ENCODE results near the gene SRF.

Gene SRF

GRCh38 chr6:43187821-43188220, 16.8 kb downstream of the SRF start:
- Histone ChIP-seq H3K4me1 (ENCODE audit: control insufficient read depth, insufficient read depth, low read length) (peaks cover 5% of the 10 kb centered on the region), H3K27me3 (ENCODE audit: control insufficient read depth, insufficient read depth, low read length) (no peaks in the 10 kb centered on the region), H3K4me2 (ENCODE audit: low read length) (no peak overlapping the region), H3K9ac (ENCODE audit: low read depth, low read length) (no peak overlapping the region), H3K4me3 (ENCODE audit: low read length) (no peak overlapping the region), H3K9me3 (replicated peaks; ENCODE audit: low read length) (no peaks in the 10 kb centered on the region), H3K36me3 (ENCODE audit: insufficient read depth, low read length) (peaks cover 44% of the 10 kb centered on the region)

GRCh38 chr6:43188426-43188825, 17.4 kb downstream of the SRF start:
- H3K36me3 ChIP-seq (ENCODE audit: insufficient read depth, low read length): peaks cover 47% of the 10 kb centered on the region
- H3K27me3 ChIP-seq (ENCODE audit: control insufficient read depth, insufficient read depth, low read length): no peaks in the 10 kb centered on the region
- no peaks in the 10 kb centered on the region for H3K9me3 ChIP-seq (replicated peaks; ENCODE audit: low read length)
- H3K9ac ChIP-seq (ENCODE audit: low read depth, low read length): no peak overlapping the region
- H3K4me2 ChIP-seq (ENCODE audit: low read length): no peak overlapping the region
- no peaks in the 10 kb centered on the region for H3K4me1 ChIP-seq (ENCODE audit: control insufficient read depth, insufficient read depth, low read length)
- no peak overlapping the region for H3K4me3 ChIP-seq (ENCODE audit: low read length)

GRCh38 chr6:43189776-43190304, 18.8 kb downstream of the SRF start:
- no peak overlapping the region for H3K4me3 ChIP-seq (ENCODE audit: low read length)
- H3K36me3 ChIP-seq (ENCODE audit: insufficient read depth, low read length): peaks cover 39% of the 10 kb centered on the region
- no peak overlapping the region for H3K4me2 ChIP-seq (ENCODE audit: low read length)
- no peaks in the 10 kb centered on the region for H3K9me3 ChIP-seq (replicated peaks; ENCODE audit: low read length)
- H3K27me3 ChIP-seq (ENCODE audit: control insufficient read depth, insufficient read depth, low read length): no peaks in the 10 kb centered on the region
- H3K9ac ChIP-seq (ENCODE audit: low read depth, low read length): no peak overlapping the region
- H3K4me1 ChIP-seq (ENCODE audit: control insufficient read depth, insufficient read depth, low read length): no peaks in the 10 kb centered on the region

- no peak overlapping the region for H3K4me2 ChIP-seq (ENCODE audit: low read length)
- no peak overlapping the region for H3K9ac ChIP-seq (ENCODE audit: low read depth, low read length)
- H3K36me3 ChIP-seq (ENCODE audit: insufficient read depth, low read length): peaks cover 26% of the 10 kb centered on the region
- no peak overlapping the region for H3K4me3 ChIP-seq (ENCODE audit: low read length)
- H3K27me3 ChIP-seq (ENCODE audit: control insufficient read depth, insufficient read depth, low read length): no peaks in the 10 kb centered on the region
- no peaks in the 10 kb centered on the region for H3K9me3 ChIP-seq (replicated peaks; ENCODE audit: low read length)
- H3K4me1 ChIP-seq (ENCODE audit: control insufficient read depth, insufficient read depth, low read length): no peaks in the 10 kb centered on the region
These were observed 21.8 kb downstream of the SRF start for GRCh38 chr6:43192911-43193310.

- no peak overlapping the region for H3K4me3 ChIP-seq (ENCODE audit: low read length)
- H3K36me3 ChIP-seq (ENCODE audit: insufficient read depth, low read length): peaks cover 25% of the 10 kb centered on the region
- no peak overlapping the region for H3K4me2 ChIP-seq (ENCODE audit: low read length)
- no peaks in the 10 kb centered on the region for H3K9me3 ChIP-seq (replicated peaks; ENCODE audit: low read length)
- no peaks in the 10 kb centered on the region for H3K27me3 ChIP-seq (ENCODE audit: control insufficient read depth, insufficient read depth, low read length)
- no peaks in the 10 kb centered on the region for H3K4me1 ChIP-seq (ENCODE audit: control insufficient read depth, insufficient read depth, low read length)
- H3K9ac ChIP-seq (ENCODE audit: low read depth, low read length): no peak overlapping the region
These were observed 22.9 kb downstream of the SRF start for GRCh38 chr6:43193929-43194328.

GRCh38 chr6:43196337-43196736, 25.3 kb downstream of the SRF start:
- H3K4me3 ChIP-seq (ENCODE audit: low read length): no peak overlapping the region
- no peak overlapping the region for H3K9ac ChIP-seq (ENCODE audit: low read depth, low read length)
- peaks cover 33% of the 10 kb centered on the region for H3K36me3 ChIP-seq (ENCODE audit: insufficient read depth, low read length)
- H3K4me1 ChIP-seq (ENCODE audit: control insufficient read depth, insufficient read depth, low read length): no peaks in the 10 kb centered on the region
- no peaks in the 10 kb centered on the region for H3K9me3 ChIP-seq (replicated peaks; ENCODE audit: low read length)
- H3K4me2 ChIP-seq (ENCODE audit: low read length): no peak overlapping the region
- no peaks in the 10 kb centered on the region for H3K27me3 ChIP-seq (ENCODE audit: control insufficient read depth, insufficient read depth, low read length)

- Histone ChIP-seq H3K4me3 (ENCODE audit: low read length) (no peak overlapping the region), H3K27me3 (ENCODE audit: control insufficient read depth, insufficient read depth, low read length) (no peaks in the 10 kb centered on the region), H3K9ac (ENCODE audit: low read depth, low read length) (no peak overlapping the region), H3K4me1 (ENCODE audit: control insufficient read depth, insufficient read depth, low read length) (no peaks in the 10 kb centered on the region), H3K9me3 (replicated peaks; ENCODE audit: low read length) (no peaks in the 10 kb centered on the region), H3K4me2 (ENCODE audit: low read length) (no peak overlapping the region), H3K36me3 (ENCODE audit: insufficient read depth, low read length) (peaks cover 40% of the 10 kb centered on the region)
These were observed 28.8 kb downstream of the SRF start for GRCh38 chr6:43199912-43200311.

- Histone ChIP-seq H3K36me3 (ENCODE audit: insufficient read depth, low read length) (peaks cover 43% of the 10 kb centered on the region), H3K4me2 (ENCODE audit: low read length) (no peak overlapping the region), H3K9ac (ENCODE audit: low read depth, low read length) (no peak overlapping the region), H3K4me3 (ENCODE audit: low read length) (no peak overlapping the region), H3K27me3 (ENCODE audit: control insufficient read depth, insufficient read depth, low read length) (no peaks in the 10 kb centered on the region), H3K9me3 (replicated peaks; ENCODE audit: low read length) (no peaks in the 10 kb centered on the region), H3K4me1 (ENCODE audit: control insufficient read depth, insufficient read depth, low read length) (no peaks in the 10 kb centered on the region)
These were observed 29.5 kb downstream of the SRF start for GRCh38 chr6:43200541-43200940.

- Histone ChIP-seq H3K9ac (ENCODE audit: low read depth, low read length) (no peak overlapping the region), H3K27me3 (ENCODE audit: control insufficient read depth, insufficient read depth, low read length) (no peaks in the 10 kb centered on the region), H3K9me3 (replicated peaks; ENCODE audit: low read length) (no peaks in the 10 kb centered on the region), H3K4me2 (ENCODE audit: low read length) (no peak overlapping the region), H3K4me3 (ENCODE audit: low read length) (no peak overlapping the region), H3K36me3 (ENCODE audit: insufficient read depth, low read length) (peaks cover 39% of the 10 kb centered on the region), H3K4me1 (ENCODE audit: control insufficient read depth, insufficient read depth, low read length) (no peaks in the 10 kb centered on the region)
These were observed 31.4 kb downstream of the SRF start for GRCh38 chr6:43202451-43202850.

- Histone ChIP-seq H3K4me1 (ENCODE audit: control insufficient read depth, insufficient read depth, low read length) (no peaks in the 10 kb centered on the region), H3K36me3 (ENCODE audit: insufficient read depth, low read length) (peaks cover 39% of the 10 kb centered on the region), H3K27me3 (ENCODE audit: control insufficient read depth, insufficient read depth, low read length) (no peaks in the 10 kb centered on the region), H3K4me2 (ENCODE audit: low read length) (no peak overlapping the region), H3K9me3 (replicated peaks; ENCODE audit: low read length) (no peaks in the 10 kb centered on the region), H3K4me3 (ENCODE audit: low read length) (no peak overlapping the region), H3K9ac (ENCODE audit: low read depth, low read length) (no peak overlapping the region)
These were observed 32.1 kb downstream of the SRF start for GRCh38 chr6:43203029-43203717.

- no peak overlapping the region for H3K4me2 ChIP-seq (ENCODE audit: low read length)
- no peaks in the 10 kb centered on the region for H3K9me3 ChIP-seq (replicated peaks; ENCODE audit: low read length)
- peaks cover 34% of the 10 kb centered on the region for H3K36me3 ChIP-seq (ENCODE audit: insufficient read depth, low read length)
- H3K27me3 ChIP-seq (ENCODE audit: control insufficient read depth, insufficient read depth, low read length): no peaks in the 10 kb centered on the region
- no peaks in the 10 kb centered on the region for H3K4me1 ChIP-seq (ENCODE audit: control insufficient read depth, insufficient read depth, low read length)
- no peak overlapping the region for H3K4me3 ChIP-seq (ENCODE audit: low read length)
- no peak overlapping the region for H3K9ac ChIP-seq (ENCODE audit: low read depth, low read length)
These were observed 32.6 kb downstream of the SRF start for GRCh38 chr6:43203718-43204095.
